ENCODE measurements around the gene CPXM2.

CPXM2 gene

DNA sequence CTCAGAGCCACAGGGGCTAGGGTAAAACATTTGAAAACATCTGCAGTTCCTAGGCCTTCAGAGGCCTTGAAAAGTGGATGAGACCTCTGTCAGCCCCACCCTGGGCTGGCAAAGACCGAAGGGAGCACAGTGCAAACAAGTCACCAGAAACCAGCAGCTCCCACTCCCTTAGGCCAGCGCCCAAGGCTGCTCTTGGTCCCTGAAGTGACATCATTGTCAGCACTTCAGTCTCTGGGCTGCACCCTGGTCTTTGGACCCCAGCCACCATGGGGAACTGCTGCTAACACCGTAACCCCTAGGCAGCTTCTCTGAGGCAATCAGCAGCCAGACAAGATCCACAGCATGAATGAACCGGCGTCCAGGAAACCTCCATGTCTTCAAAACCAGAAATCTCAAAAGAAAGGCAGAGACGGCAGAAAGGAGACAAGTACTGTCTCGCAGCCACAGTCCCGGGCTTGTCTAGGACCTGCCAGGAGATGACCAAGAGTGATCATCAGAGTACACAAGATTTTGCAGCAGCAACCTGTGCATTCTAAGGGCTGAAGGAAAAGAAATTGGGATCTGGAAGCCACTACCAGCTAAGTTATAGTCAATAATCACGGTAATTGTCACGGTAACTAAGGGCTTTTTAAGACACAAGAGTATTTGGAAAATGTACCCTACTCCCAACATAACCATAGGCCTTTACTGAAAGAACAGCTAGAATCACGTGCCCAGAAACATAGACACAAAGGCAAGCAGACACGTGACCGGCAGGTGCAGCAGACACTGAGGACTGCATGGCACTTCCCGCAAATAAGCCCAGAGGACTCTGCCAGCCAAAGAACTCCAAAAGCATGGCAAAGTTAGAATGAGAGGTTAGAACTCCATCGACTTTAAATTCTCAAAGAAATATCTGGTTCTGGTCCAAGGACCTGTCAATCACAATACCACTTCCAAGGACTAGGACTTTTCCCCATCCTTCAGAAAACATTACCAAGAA is 23.3 kb downstream of the CPXM2 start:
- DNase-seq, result peak; percentile 14 to 56

DNA sequence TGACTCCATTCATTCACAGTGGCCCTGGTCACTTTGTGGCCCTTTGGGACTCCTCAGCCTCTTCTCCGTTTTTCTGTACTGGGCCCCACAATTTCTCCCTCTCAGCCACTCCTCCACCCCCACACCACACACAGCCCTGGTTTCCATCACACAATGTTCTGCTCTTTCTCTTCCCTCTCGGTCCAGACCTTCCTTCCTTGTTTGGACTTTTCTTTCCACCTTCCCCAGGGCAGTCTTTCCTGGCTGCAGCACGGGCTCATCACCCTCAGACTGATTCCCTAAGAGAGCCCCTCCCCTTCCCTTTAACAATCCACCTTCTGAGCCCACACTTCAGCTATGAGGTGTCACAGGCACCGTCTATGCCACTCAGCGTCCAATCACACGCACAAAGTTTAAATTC is 25.7 kb downstream of the CPXM2 start:
- no peak for DNase-seq

DNA sequence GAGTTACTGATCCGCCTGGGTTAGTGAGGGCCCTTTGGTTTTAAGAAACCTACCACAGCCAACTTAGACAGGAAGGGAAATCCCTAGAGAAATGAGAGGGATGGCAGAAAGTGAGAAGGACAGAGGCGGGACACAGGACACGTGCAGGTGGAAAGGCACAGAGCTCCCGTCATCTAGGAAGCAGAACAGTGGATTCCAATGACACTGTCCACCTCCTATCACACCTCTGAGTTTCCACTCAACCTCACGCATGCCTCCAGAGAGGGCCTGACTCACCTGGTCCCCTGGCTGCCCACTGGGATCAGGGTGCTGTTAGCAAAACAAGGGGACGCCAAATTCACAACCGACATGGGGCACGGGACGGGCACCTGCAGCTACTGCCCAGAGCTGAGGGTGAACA is 26.3 kb downstream of the CPXM2 start:
- DNase-seq, result no peak

DNA sequence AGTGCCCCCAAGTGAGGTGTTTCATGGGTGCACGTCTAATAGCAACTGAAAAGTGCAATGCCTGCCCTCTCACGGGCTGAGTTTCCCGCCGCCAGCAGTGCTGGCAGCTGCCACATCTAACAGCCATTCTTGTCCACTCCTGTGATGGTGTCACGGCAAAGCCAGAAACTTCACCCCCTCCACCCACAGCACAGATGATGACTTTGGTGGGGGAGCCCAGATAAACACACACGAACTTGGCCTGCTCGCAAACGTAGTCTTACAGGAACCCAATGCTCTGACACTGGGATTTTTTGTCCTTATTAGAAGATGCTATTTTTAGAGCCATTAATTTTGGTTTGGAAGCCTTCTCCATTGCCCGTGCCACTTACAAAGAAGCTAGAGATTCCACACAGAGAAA is 26.7 kb downstream of the CPXM2 start:
- no peak for DNase-seq

DNA sequence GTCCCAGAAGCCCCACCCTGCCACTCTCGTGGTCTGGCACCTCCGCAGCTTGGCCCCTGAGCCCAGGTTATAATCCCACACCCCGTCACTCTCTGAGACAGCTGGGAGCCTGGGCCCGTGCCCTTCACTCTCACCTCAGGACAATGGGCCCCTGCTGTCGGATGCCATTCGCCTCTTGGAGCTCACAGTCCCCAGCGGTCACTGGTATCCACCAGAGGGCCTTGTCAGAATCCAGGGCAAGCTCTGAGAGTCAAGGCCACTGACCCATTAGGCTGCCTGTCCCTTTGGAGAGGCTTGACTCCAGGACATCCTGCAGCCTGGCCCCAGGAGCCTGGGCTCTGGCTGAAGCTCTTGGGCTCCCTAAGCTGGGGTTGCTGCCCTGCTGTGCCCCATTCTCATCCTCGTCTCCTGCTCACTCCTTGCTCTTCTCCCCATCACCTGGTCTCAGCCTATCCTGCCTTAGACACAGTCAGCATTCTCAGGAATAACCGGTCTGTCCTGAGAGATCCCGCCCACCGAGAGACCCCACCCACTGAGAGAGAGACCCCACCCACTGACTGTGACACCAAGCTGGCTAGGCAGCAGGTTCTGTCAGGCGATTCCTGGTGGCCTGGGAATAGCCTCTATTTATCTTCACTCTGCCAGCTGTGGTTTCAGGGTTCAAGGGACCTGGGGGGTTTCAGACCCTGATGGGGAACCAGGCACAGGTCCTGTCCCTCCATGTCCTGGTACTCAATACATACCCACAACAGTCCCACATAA is 27.7 kb downstream of the CPXM2 start:
- no peak for DNase-seq

DNA sequence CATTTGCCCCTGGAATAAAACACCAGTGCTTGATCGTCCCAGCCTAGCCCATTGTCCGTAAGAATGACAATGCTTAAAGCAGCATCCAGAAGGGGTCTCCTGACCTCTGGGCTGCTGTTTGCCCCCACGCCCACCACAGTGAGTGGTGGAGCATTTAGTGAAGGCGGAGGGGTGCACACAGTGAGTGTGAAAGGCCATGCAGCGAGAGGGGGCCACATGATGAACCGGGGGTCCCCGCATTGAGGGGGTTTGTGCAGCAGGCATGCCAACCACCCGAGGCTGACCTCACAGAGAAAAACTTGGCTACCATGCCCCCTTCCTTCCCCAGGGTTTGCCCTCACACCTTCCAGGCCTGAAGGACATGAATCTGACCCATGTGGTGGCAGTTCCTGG is 28.4 kb downstream of the CPXM2 start:
- DNase-seq, result no peak

DNA sequence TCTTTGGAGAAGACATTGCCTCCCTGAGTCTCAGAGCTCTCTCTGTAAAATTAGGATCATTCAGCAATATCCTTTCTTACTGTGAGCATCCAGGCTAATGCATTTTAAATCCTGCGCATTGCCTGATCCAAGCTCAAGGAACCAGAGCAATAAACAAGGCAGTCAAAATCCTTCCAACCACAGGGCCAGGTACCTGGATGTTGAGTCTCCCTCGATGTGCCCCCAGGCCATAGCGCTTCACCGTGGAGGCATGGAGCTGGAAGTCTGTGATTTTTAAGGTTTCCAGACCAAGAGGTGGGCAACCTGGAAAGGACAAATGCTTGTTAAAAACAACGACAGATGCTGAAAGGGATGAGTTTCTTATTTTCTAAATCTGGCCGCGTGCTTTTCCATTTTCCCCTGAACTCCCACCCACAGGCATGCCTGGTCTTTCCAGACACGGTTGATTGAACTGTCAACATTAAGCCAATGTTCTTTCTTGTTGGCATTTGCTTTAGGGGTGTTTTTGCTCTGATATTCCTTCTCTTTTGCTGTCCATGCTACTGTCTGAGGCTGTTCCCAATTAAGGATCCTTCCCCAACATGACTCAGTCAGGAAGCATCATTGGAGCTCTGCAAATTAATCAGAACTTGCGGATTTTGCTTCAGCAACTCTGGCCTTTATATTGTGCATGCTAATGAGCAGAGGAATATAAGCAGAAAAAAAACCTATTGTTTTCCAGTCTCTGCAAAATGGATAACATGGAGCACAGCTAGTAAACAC is 29.0 kb downstream of the CPXM2 start:
- no peak for DNase-seq

DNA sequence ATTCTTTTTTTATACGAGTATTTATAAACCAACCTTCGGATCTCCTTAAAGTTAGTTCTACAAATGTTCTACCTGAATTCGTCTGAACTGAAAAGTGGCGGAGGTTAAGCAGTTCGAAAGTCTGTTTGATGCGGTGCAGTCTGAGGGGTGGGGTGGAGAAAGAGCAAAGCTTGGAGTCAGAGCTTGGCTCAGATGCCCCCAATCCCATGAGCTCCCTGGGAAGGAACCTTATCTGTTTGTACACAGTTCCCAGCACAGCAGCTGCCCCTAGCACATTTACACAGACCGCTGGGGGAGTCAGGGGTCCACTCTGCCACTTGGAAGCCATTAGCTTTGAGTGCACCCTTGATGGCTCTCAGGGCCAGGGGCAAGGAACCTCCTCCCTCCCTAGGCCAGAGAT is 30.8 kb downstream of the CPXM2 start:
- no peak for DNase-seq

DNA sequence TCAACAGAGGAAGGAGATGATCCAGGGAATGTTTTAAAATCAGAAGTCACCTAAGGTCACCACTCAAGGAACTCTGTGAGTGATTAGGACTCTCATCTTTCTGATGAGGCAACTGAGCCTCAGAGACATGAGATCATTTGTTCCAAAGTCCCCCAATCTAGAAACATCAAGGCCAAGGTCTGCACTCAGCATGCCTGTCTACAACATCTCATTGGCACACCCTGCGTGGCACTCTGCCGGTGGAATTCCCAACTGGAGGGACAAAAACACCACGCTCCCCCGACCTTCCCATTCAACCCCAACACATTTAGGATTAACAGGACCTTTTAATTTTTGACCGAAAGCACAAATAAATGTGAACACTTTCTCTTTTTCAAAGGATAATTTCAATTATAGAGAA is 31.4 kb downstream of the CPXM2 start:
- no peak for DNase-seq

DNA sequence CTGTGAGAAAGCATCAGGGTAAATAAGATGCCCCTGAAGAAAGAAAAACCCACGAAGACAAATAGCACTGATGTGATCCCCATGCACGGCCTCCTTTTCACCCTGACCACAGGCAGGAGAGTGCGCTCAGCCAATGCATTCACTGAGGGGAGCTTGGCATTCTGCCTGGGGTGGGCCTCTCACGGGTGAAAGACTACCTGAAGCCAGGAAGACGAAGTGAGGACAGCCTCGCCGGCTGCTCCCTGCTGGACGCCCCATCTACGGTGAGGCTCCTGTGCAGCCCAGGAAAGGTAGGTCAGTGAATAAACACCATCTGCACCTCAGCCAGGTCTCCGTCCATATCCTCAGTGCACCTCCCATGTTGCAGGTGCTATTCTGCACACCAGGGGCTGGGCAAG is 32.0 kb downstream of the CPXM2 start:
- DNase-seq, result no peak

DNA sequence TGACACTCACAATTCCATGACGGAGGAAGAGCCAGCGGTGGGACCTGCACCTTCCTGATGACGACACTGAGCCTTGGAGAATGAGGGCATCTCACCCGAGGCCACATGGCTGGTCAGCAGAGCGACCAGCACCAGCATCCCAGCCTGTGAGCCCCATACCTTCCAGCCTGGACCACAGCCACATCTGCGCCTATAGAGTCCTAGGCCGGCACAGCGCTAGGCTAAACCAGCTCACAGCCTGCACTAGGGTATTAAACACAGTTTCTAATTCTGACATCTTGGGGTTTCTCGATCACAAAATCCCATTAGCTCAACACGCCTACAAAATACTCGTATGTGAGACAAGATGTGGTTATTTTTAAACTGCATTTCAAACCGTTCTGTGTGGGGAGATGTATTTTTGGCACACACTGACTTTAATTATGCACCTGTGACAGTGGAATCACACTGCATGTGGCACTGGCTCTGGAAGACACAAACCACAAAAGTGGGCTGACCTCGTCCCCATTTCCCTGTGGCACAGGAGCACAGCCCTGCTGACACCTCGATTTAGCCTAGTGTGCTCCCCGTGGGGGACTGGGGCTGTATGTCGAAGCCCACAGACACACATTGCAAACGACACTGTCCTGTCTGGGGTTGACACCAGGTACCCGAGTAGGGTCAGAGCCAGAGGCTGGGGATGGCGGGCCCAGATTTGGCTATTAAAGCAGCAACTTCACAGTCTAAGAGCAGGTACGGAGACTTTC is 32.5 kb downstream of the CPXM2 start:
- DNase-seq, result no peak

DNA sequence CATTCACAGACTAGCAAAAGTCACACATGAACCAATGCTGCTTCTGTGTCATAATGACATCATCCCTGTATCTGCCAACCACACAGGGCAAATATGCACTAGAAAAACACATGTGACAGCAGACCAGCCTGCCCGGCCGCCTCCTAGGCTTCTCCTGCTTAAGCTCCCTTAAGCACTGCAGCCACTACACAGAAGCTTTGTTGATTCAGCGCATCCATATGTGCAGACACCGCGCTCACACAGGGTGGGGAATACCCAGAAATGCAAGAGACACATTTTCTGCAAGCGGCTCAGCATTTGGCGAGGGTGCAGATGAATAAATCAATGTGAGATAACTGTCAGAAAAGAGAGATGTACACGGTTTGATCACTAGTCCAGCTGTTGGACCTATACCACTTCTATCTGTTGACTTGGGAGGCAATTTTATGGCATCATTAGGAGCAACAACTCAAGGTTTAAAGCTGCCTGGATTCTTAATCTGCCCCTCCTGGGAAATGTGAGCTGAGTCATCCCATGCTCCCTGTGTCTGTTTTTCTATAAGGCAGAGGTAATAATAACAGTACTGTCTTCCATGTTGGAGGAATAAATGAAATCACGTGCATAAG is 33.4 kb downstream of the CPXM2 start:
- no peak for DNase-seq

DNA sequence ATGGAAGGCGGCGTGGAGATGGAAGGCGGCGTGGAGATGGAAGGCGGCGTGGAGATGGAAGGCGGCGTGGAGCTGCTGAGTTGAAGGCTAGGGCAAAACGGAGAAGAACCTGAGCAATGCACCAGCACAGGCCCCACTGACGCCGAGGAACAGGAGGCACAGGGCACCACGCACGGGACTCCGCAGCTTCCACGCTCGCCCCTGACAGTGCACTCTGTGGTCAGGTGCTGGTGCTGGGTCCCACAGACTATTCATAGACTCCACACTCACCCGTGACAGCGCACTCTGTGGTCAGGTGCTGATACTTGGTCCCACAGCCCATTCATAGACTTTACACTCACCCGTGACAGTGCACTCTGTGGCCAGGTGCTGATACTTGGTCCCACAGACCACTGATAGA is 34.0 kb downstream of the CPXM2 start:
- DNase-seq, result no peak

DNA sequence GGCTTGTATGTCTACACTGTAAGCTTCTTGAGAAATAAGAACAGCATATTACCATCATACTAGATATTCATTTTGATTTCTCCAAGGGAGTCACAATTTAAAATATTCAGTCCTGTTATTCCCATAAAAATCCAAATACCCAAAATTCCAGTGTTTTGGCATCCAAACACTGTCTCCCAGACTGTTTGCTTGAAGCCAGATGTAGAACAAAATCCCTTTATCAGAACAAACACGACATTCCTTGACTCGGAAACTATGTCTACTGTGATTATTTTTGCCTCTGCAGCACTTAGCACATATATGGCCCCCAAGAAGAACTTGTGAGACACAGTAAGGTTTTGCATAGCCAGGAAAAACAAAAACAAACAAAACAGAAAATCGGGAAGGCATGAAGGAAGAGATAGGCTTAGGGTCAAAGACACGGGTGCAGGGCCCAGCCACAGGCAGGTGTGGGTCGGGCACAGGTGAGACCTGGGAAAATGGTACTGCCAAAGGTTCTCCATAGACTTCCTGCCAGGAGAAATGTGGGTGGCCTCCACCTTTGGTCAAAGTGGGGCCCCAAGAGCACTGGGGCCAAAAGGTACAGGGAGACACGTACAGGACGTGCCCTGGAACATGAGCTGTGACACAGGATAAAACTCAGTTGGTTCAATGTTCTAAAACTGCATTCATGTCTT is 36.5 kb downstream of the CPXM2 start:
- DNase-seq, result no peak

DNA sequence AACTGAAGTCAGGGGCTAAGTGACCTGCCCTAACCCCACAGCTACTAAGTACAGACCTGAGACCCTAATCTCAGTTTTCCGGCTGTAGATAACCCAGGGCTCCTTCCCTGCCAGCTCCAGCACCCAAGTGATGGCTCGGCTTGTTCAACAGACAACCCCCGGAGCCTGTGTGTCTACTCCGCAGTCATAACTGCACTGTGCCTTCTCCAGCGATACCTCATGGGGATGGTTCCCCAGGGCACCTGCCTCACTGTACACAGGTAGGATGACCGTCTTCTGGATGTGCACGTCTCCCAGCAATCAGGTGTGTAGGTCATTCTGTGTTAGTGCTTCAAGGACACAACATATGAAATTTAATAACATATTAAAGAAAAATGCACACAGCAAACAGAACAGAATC is 37.1 kb downstream of the CPXM2 start:
- no peak for DNase-seq

DNA sequence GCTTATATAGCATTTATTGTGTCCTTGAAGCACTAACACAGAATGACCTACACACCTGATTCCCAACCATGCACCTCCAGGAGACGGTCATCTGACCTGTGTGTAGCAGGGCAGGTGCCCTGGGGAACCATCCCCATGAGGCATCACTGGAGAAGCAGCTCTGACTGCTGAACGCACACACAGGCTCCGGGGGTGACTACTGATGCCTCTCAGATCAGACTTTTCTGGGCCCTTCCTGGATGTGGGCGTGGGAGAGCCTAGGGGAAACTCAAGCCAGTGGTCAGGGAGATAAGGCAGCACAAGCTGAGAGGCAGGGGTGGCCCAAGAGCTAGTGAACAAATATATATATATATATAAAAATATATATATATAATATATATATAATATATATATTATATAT is 37.6 kb downstream of the CPXM2 start:
- DNase-seq, result no peak

DNA sequence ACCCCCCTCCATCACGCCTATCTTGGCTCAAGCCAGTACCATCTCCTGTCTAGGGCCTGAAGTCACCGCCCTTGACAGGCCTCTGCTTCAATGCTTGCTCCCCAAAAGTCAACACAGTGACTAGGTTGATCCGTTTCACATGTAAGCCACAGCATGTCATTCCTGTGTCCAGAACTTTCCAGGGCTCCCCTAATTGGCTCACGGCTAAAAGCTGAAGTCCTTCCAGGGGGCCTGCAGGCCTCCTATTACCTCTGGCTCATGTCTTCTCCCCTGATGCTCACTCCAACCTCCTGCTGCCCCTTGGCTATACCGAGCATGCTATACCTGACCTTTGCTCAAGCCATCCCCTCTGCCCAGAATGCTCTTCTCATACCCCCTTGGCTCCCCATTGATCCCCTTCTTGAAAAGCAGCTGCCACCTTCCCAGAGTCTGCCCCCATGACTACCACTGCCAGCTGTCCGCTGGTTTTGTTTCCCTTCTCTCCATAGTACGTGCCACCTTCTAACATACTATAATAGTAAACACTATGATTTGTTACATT is 39.1 kb downstream of the CPXM2 start:
- DNase-seq, result no peak

DNA sequence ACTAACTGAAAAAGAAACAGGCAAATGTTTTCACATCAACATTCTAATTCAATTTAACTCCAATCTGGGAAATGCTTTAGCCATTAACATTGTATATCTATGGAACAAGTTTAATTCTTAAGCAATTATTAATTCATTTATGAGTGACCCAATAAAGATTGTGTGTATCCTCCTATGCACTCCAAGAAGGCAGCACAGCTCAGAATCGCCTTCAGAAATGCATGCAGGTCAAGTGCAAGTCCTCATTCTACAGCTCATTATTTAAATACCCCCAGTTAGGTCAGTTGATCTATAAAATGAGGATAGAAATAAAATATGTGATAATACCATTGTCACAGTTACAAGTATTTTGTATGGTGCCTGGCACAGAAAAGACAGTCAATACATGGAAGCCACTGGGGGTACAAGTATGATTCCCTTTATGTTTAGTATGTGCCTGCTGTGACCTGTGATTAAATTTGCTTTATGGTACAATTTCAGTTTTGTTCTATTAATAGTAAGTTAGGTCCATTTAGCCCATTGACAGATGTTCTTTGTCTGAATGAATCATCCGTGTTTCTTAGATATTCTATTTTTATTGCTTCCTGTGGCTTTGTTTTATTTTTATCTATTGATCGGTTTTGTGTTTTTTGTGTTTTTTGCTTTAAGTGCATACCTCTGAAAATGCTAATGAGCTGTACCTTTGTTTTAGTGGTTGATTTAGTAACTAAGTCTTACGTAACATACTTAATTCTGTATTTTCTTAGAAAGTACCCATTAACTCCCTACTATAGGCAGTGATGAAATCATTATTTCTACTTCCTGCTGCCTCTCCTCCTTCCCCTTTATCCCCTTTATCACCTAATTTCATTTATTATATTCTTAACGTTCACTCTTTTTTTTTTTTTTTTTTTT is 42.8 kb downstream of the CPXM2 start:
- no peak for DNase-seq

DNA sequence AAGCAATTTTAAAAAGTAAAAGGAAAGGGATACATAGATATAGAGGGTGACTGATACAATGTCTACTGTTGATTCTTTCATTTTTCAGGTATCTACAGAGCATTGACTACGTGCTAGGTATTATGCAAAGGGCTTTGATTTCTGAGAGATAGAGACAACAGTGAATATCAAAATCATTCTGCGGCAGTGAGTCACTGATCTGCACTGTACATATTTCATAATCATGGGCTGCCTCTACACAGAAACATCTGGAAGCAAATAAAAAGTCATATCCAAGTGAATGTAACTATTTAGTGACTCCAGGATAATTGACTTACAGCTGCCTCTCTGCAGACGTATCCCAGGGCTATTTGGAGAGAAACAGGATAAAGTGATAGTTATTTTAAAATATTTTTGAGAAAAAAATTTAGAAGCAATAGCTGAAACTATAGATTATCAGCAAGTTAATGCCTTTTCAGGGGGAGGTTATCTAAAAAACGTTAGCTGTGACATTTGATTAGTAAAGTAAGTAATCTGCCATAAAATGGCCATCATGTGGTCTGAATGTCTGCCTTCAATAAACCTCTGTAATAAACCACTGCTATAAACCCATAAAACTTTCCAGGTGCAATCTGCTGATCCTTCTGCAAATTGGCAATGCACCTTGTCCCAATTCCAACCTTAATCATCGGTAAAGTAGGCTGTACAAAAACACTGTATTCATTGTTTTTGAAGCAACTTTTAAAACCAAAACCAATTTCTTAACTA is 43.7 kb downstream of the CPXM2 start:
- DNase-seq, result no peak

DNA sequence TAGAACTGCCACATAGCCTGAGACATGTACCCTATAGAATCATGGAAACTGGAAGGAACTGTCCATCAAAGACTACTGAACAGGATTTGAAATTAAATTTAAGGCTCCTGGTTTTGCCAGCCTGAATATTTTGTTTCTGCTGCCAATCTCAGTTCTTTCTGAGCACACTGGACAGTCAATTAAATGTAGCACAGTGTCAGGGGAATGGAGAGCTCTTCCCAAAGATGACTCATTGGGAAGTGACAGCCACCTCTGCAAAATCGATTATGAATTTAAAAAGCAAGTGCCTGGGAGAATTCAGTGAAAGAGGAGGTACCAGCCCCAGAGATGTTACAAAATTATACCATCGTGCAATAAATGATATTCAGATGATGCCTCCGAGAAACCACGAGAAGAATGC is 47.8 kb downstream of the CPXM2 start:
- DNase-seq, result no peak
